ENCODE results near the gene SAMHD1.

SAMHD1 gene

GRCh38 chr20:36991703-36992102 lies 40.2 kb upstream of the SAMHD1 start:
- no peaks in the 10 kb centered on the region for H3K27me3 ChIP-seq (replicated peaks)
- no peaks in the 10 kb centered on the region for H3K36me3 ChIP-seq (replicated peaks)

DNA sequence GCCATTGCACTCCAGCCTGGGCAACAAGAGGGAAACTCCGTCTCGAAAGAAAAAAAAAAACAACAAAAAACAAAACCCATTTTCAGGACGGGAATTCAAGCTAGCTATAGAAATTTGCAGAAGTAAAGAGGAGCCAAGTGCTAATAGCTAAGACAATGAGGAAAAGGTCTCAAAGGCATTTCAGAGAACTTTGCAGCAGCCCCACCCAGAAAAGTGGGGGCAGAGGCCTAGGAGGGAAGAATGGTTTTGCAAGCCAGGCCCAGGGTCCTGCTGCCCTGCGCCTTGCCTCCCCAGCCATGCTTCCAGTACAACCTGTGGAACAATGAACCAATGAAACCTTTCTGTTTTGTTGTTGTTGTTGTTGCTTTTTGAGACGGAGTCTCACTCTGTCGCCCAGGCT lies 38.3 kb upstream of the SAMHD1 start:
- Histone ChIP-seq H3K27ac (no peak overlapping the region), H3K36me3 (replicated peaks) (no peaks in the 10 kb centered on the region), H3K27me3 (replicated peaks) (no peaks in the 10 kb centered on the region), H3K4me3 (ENCODE audit: low read depth, low read length) (no peak overlapping the region)
- in situ Hi-C loops (cut with HindIII; ENCODE audit: low pct_ligation_motif_present, low sequenced_read_pairs) = no loop called here
- DNase-seq = no peak
- no peak for TF ChIP-seq CTCF (IDR thresholded peaks at IDR 0.05; ENCODE audit: low read depth, low read length, missing control alignments)

More at GRCh38 chr20:36991703-36992102, 40.2 kb upstream of the SAMHD1 start:
- TF ChIP-seq CTCF (IDR thresholded peaks at IDR 0.05; ENCODE audit: low read depth, low read length, missing control alignments) = no peak
- H3K4me3 ChIP-seq (ENCODE audit: low read depth, low read length) = no peak overlapping the region
- no peak overlapping the region for H3K27ac ChIP-seq
- DNase-seq = no peak
- in situ Hi-C loops (cut with HindIII; ENCODE audit: low pct_ligation_motif_present, low sequenced_read_pairs) = no loop called here

DNA sequence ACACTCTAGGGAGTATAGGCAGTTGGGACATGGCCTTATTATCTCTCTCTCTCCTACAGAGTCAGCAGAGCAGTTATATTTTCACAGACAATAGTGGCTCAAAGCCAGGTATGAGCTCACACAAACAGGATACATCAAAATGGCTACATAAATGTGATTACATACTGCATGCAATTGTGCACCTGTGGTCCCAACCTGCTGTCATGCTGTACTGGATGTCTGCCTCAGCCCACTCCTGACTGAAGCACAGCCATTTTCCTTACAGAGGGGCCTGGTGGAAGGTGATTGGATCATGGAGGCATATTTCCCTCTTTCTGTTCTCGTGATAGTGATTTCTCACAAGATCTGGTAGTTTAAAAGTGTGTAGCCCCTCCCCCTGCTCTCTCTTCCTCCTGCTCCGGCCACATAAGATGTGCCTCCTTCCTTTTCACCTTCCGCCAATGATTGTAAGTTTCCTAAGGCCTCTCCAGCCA lies 37.0 kb upstream of the SAMHD1 start:
- in situ Hi-C loops (cut with HindIII; ENCODE audit: low pct_ligation_motif_present, low sequenced_read_pairs) = no loop called here

GRCh38 chr20:36984257-36984638 lies 32.7 kb upstream of the SAMHD1 start:
- DNase-seq = no peak
- no peak overlapping the region for H3K27ac ChIP-seq
- in situ Hi-C loops (cut with HindIII; ENCODE audit: low pct_ligation_motif_present, low sequenced_read_pairs) = no loop called here

More for the DNA sequence above, 37.0 kb upstream of the SAMHD1 start:
- H3K4me3 ChIP-seq (ENCODE audit: low read depth, low read length) = no peak overlapping the region
- H3K27me3 ChIP-seq (replicated peaks) = no peaks in the 10 kb centered on the region
- H3K27ac ChIP-seq = no peak overlapping the region
- no peaks in the 10 kb centered on the region for H3K36me3 ChIP-seq (replicated peaks)
- DNase-seq = peak; percentile 34
- TF ChIP-seq CTCF (IDR thresholded peaks at IDR 0.05; ENCODE audit: low read depth, low read length, missing control alignments) = no peak

DNA sequence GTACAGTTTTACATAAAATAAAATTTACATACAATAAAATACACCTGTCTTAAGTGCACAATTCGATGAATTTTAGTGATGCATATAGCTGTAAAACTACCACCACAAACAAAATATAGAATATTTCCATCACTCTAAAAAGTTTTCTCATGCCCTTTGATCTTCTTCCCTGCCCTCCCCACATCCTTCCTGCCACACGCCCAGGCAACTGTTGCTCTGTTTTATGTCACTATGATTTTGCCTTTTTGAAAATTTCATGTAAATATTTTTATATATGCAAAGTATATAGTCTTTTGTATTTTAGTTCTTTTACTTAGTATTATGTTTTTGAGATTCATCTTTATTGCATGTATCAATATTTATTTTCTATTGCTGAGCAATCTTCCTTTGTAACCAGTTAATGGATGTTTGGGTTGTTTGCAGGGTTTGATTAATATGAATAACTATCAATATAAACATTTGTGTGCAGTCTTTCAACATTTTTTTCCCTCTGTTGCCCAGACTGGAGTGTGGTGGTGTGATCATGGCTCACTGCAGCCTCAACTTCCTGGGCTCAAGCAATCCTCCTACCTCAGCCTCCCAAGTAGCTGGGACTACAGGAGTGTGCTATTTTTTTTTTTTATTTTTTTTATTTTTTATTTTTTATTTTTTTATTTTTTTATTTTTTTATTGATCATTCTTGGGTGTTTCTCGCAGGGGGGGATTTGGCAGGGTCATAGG lies 23.8 kb upstream of the SAMHD1 start:
- Histone ChIP-seq H3K27me3 (replicated peaks) (no peaks in the 10 kb centered on the region), H3K4me3 (ENCODE audit: low read depth, low read length) (no peak overlapping the region), H3K27ac (no peak overlapping the region), H3K36me3 (replicated peaks) (no peaks in the 10 kb centered on the region)
- DNase-seq = no peak
- no peak for TF ChIP-seq CTCF (IDR thresholded peaks at IDR 0.05; ENCODE audit: low read depth, low read length, missing control alignments)
- in situ Hi-C loops (cut with HindIII; ENCODE audit: low pct_ligation_motif_present, low sequenced_read_pairs) = no loop called here

More at GRCh38 chr20:36984257-36984638, 32.7 kb upstream of the SAMHD1 start:
- no peak for TF ChIP-seq CTCF (IDR thresholded peaks at IDR 0.05; ENCODE audit: low read depth, low read length, missing control alignments)
- H3K36me3 ChIP-seq (replicated peaks) = no peaks in the 10 kb centered on the region
- H3K4me3 ChIP-seq (ENCODE audit: low read depth, low read length) = no peak overlapping the region
- no peaks in the 10 kb centered on the region for H3K27me3 ChIP-seq (replicated peaks)

- H3K4me3 ChIP-seq (ENCODE audit: low read depth, low read length) = no peak overlapping the region
- in situ Hi-C loops (cut with HindIII; ENCODE audit: low pct_ligation_motif_present, low sequenced_read_pairs) = no loop called here
Measured at GRCh38 chr20:36974660-36975059, 23.2 kb upstream of the SAMHD1 start.

More at GRCh38 chr20:36974660-36975059, 23.2 kb upstream of the SAMHD1 start:
- DNase-seq = no peak
- no peak for TF ChIP-seq CTCF (IDR thresholded peaks at IDR 0.05; ENCODE audit: low read depth, low read length, missing control alignments)
- Histone ChIP-seq H3K36me3 (replicated peaks) (no peaks in the 10 kb centered on the region), H3K27ac (no peak overlapping the region), H3K27me3 (replicated peaks) (no peaks in the 10 kb centered on the region)

Measured in brain microvascular endothelial cell (primary cell).